ENCODE measurements around the gene ADAD2. TPM values are rescaled to one million over a fixed set of nuclear protein-coding genes. Genes with fewer than 3 reads are reported as not detected.

Gene ADAD2
- total and polyA plus RNA-seq, 10 of the 15 experiments (the other 5 are each of a cell fraction or from before 2014, with no cell fraction given) = 0.44 to 0.68 (median 0.51) TPM; not detected in 7

DNA sequence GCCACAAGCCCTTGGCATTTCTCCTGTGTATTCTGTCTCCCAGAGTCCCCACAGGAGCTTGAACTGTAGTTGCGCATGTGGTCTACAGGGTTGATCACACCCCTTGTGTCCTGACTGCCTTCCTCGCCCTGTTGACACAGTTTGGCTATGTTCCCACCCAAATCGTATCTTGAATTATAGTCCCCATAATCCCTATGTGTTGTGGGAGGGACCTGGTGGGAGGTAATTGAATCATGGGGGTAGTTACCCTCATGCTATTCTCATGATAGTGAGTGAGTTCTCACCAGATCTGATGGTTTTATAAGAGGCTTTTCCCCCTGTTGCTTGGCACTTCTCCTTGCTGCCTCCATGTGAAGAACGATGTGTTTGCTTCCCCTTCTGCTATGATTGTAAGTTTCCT, 21.2 kb downstream of the ADAD2 start:
- Histone ChIP-seq H4K20me1 (ENCODE audit: control insufficient read depth, insufficient read depth) (no peaks in the 10 kb centered on the region), H3K27me3 (replicated peaks in 1 of 2; ENCODE audit: control insufficient read depth in 2 of 2, insufficient read depth in 2 of 2, low read length in 1 of 2) (no peaks in the 10 kb centered on the region), H3K79me2 (ENCODE audit: control insufficient read depth, insufficient read depth, low read length) (no peaks in the 10 kb centered on the region), H3K4me3 (no peak overlapping the region), H3K4me2 (ENCODE audit: control insufficient read depth, insufficient read depth) (no peak overlapping the region), H3K27ac (ENCODE audit: control insufficient read depth, insufficient read depth) (no peak overlapping the region), H3K4me1 (ENCODE audit: control insufficient read depth, insufficient read depth, low read length) (no peaks in the 10 kb centered on the region), H3K36me3 (ENCODE audit: control insufficient read depth in 2 of 2, insufficient read depth in 2 of 2, low read length in 1 of 2) (no peaks in the 10 kb centered on the region), H3K9me3 (replicated peaks; ENCODE audit: control insufficient read depth, insufficient read depth, low read length) (no peaks in the 10 kb centered on the region; the same call in 2 of the 3 replicates), H2AFZ (ENCODE audit: control insufficient read depth, low read depth, low read length) (no peak overlapping the region), H3K9ac (ENCODE audit: control insufficient read depth, insufficient read depth, low read length) (no peak overlapping the region)
- DNase-seq (ENCODE audit: low read depth, low spot score) = no peak
- in situ Hi-C loops (cut with MboI) = no loop called here
- WGBS (ENCODE audit: insufficient coverage, insufficient replicate concordance, low lambda C conversion rate, missing lambda C conversion rate) = 43% methylated on average over 4 of the region's 4 CpGs
- ChIA-PET CTCF (interaction anchor here (0.8 kb wide), 1 partner anchor 25 kb away, joined by 3 read pairs; no protein-coding TSS in a partner anchor), SMC1A (ENCODE audit: uncharacterized antibody, unreplicated experiment) (interaction anchor here (0.5 kb wide), 1 partner anchor 84 kb away, joined by 3 read pairs; no protein-coding TSS in a partner anchor), RAD21 (ENCODE audit: unreplicated experiment) (no interaction called here), POLR2A (no interaction called here)
- intact Hi-C loops (cut with micrococcal nuclease; ENCODE audit: unreplicated experiment) = no loop called here
- no peak for ATAC-seq
- no peak for TF ChIP-seq CBX5 (IDR thresholded peaks at IDR 0.05; ENCODE audit: low read depth)
- no peak for TF ChIP-seq NFIC (IDR thresholded peaks at IDR 0.05; ENCODE audit: low read depth, low read length)
- no peak for TF ChIP-seq HDAC2 (IDR thresholded peaks at IDR 0.05)
- TF ChIP-seq ZBTB40 (IDR thresholded peaks at IDR 0.05; ENCODE audit: borderline replicate concordance) = no peak
- TF ChIP-seq BCL3 (IDR thresholded peaks at IDR 0.05; ENCODE audit: borderline replicate concordance, insufficient read depth, low read depth, low read length, poor library complexity, severe bottlenecking) = no peak
- TF ChIP-seq MTA3 (IDR thresholded peaks at IDR 0.05; ENCODE audit: borderline replicate concordance, low read length) = no peak
- TF ChIP-seq MYB (IDR thresholded peaks at IDR 0.05; ENCODE audit: borderline replicate concordance, low read depth, low read length) = no peak
- no TSS peak for BruUV-seq (replicated peaks)
- FAIRE-seq = no peak

All from GM12878 (cell line).